ENCODE results near the gene NPLOC4. TPM values are rescaled to one million over a fixed set of nuclear protein-coding genes. Genes with fewer than 3 reads are reported as not detected.

Gene NPLOC4
- total RNA-seq, 2 donors from 2014 or later = 69.3 to 70.4 TPM

DNA sequence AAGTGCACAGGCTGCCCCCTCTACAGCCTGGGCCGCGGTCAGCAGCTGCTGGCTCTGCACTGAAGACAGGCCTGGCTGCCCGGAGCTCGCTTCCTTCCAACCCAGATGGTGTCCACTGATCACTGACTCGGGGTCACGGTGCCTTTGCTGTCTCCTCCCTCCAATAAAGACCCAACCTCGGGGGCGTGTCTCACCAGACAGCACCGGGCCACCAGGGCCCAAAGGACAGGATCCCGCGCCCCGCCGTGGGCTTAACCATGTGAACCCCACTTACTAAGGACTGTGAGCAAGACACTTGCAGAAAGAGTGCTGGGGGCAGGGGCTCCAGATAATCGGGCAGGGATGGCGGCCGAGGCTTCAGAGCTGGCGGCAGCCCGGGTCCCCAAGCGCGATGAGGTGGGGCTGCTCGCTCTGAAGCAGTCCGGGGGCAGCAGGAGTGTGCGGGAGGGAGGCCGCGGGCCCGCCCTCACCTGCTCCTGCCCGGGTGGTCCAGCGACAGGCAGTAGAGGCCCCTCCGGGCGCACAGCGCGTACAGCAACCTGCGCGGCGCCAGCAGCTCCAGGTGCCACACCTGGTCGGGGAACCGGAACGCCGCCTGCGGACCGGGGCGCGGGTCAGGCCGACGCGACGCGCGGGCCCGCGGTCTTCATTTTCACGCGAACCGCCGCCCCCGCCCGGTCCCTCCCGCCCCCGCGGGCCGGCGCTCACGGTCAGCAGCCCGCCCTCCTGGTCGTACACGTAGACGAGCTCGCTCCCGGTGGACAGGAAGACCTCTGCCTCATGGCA is 85.3 kb downstream of the NPLOC4 start:
- TF ChIP-seq, protein P1, sequence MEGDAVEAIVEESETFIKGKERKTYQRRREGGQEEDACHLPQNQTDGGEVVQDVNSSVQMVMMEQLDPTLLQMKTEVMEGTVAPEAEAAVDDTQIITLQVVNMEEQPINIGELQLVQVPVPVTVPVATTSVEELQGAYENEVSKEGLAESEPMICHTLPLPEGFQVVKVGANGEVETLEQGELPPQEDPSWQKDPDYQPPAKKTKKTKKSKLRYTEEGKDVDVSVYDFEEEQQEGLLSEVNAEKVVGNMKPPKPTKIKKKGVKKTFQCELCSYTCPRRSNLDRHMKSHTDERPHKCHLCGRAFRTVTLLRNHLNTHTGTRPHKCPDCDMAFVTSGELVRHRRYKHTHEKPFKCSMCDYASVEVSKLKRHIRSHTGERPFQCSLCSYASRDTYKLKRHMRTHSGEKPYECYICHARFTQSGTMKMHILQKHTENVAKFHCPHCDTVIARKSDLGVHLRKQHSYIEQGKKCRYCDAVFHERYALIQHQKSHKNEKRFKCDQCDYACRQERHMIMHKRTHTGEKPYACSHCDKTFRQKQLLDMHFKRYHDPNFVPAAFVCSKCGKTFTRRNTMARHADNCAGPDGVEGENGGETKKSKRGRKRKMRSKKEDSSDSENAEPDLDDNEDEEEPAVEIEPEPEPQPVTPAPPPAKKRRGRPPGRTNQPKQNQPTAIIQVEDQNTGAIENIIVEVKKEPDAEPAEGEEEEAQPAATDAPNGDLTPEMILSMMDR (IDR thresholded peaks at IDR 0.05) = no peak
- H3K4me1 ChIP-seq = peaks cover 0 to 39% of the 10 kb centered on the region in 2 donors
- H3K4me3 ChIP-seq = peak overlapping the region; percentile 90 to 99
- H3K36me3 ChIP-seq = peaks cover 33% of the 10 kb centered on the region
- H3K27ac ChIP-seq = peak overlapping the region; percentile 82 to 86
- H3K9me3 ChIP-seq = no peaks in the 10 kb centered on the region
- no peak for DNase-seq (ENCODE audit: low spot score)
- no peaks in the 10 kb centered on the region for H3K27me3 ChIP-seq

DNA sequence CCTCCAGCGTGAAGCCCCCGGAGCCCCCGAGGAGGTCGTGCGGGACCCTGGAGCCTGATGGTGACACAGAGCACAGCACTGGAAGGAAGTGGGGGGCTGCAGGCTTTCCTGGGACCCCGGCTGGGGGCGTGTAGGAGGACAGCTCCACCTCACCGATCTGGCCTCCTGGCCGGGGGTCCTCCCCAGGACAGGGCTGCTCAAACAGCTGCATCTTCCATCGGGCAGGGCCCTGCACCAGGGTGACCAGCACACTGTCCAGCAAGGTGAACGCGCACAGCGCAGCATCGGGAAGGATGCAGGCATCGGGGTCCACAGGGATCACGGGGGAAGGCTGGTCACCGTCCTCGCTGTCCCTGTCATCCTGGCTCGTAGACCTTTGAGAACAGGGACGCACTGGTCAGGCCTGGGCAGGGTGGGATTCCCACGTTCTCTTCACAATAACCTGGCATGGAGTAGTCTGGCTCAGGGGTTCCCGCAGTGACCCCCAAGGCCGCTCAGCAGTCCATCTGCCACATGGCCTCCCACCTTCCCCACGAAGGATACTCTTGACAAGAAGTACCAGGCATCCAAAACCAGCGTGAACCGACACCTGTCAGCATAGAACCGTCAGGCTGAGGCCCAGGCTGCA is 86.0 kb downstream of the NPLOC4 start:
- no peaks in the 10 kb centered on the region for H3K9me3 ChIP-seq
- no peak for DNase-seq (ENCODE audit: low spot score)

DNA sequence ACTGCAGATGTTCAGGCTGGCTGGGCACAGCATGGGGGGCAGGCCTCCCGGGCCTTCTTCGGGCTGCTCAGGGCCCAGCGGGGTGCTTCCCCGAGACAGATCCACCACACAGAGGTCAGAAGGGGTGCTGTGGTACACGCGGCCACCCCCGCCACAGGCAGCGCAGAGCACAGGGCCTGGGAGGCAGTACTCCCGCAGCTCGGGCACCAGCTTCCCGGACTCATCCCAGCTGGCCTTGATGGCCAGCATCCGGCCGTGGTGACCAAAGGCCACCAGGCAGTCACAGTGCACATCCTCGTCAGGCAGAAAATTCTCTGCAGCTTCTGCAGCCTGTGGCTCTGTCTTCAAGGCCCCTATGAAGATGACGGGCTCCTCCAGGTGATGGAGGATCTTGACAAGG is 86.6 kb downstream of the NPLOC4 start:
- DNase-seq (ENCODE audit: low spot score) = no peak
- TF ChIP-seq, protein P1 (IDR thresholded peaks at IDR 0.05) = no peak

More for the DNA sequence above, 86.0 kb downstream of the NPLOC4 start:
- TF ChIP-seq, protein P1 (IDR thresholded peaks at IDR 0.05) = no peak
- Histone ChIP-seq H3K27ac (no peak overlapping the region), H3K4me1 (peaks cover 0 to 32% of the 10 kb centered on the region in 2 donors), H3K4me3 (peak overlapping the region in 1 of 2 donors; percentile 90), H3K36me3 (peaks cover 40% of the 10 kb centered on the region), H3K27me3 (no peaks in the 10 kb centered on the region)

DNA sequence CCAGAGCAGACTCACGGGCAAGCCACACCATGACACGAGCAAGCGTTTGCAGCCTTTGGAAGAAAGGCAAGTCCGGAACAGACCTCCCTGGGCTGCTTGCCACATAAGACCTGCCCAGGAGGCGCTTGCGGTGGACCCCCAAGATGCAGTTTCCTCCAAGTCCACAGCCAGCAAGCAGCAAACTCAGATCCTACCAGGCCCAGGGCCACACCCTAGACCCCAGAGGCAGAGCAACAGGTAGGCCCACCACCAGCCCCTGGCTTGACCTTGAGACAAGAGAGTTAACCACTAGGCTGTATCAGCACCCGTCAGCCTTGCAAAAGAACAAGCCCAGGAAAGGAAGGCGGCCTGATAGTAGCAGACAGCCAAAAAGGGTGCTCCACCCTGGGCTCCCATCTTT is 87.1 kb downstream of the NPLOC4 start:
- Histone ChIP-seq H3K4me1 (peaks cover 0 to 27% of the 10 kb centered on the region in 2 donors), H3K27ac (no peak overlapping the region), H3K9me3 (no peaks in the 10 kb centered on the region), H3K4me3 (no peak overlapping the region), H3K27me3 (no peaks in the 10 kb centered on the region), H3K36me3 (peaks cover 50% of the 10 kb centered on the region)
- TF ChIP-seq, protein P1 (IDR thresholded peaks at IDR 0.05) = no peak
- DNase-seq (ENCODE audit: low spot score) = no peak

More for the DNA sequence above, 86.6 kb downstream of the NPLOC4 start:
- Histone ChIP-seq H3K27me3 (no peaks in the 10 kb centered on the region), H3K4me3 (no peak overlapping the region), H3K27ac (no peak overlapping the region), H3K9me3 (no peaks in the 10 kb centered on the region), H3K36me3 (peaks cover 45% of the 10 kb centered on the region), H3K4me1 (peaks cover 0 to 27% of the 10 kb centered on the region in 2 donors)

DNA sequence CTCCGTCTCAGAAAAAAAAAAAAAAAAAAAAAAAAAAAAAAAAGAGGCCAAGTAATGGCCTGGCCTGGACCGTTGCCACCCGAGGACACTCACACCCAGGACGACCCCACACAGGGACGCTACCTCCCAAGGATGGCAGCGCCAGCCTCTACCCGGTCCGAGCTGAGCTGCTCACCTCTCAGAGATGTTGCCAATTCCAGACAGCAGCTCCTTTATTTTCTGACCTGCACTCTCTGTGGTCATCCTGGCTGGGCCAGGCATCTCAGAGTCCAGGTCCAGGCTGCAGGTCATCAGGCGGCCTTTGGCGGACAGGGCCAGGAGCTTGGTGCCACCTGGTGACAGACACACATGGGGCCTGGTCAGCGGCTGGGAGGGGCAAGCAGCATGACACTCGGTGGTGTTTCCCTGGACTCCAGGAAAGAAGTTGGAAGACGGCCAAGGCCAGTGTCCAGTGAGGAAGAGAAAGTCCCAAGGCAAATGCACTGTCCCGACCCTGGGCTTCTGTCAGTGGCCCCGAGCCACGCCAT is 87.8 kb downstream of the NPLOC4 start:
- Histone ChIP-seq H3K4me1 (peaks cover 0 to 27% of the 10 kb centered on the region in 2 donors), H3K27ac (no peak overlapping the region), H3K4me3 (no peak overlapping the region), H3K36me3 (peaks cover 57% of the 10 kb centered on the region), H3K9me3 (no peaks in the 10 kb centered on the region), H3K27me3 (no peaks in the 10 kb centered on the region)
- TF ChIP-seq, protein P1 (IDR thresholded peaks at IDR 0.05) = no peak
- DNase-seq (ENCODE audit: low spot score) = no peak

Data from right atrium auricular region (tissue), 2 donors.